Measurements from ENCODE around the gene ZBTB37.
"Not testable (repeated sequence)": the region's sequence is repeated elsewhere in the genome, so short reads cannot be mapped to it uniquely, and the experiment has no call there.

The ZBTB37 gene

GRCh38 chr1:173865468-173866164 lies 2.6 kb upstream of the ZBTB37 start:
- no peak for DNase-seq (ENCODE audit: low read depth in 2 of 2)

DNA sequence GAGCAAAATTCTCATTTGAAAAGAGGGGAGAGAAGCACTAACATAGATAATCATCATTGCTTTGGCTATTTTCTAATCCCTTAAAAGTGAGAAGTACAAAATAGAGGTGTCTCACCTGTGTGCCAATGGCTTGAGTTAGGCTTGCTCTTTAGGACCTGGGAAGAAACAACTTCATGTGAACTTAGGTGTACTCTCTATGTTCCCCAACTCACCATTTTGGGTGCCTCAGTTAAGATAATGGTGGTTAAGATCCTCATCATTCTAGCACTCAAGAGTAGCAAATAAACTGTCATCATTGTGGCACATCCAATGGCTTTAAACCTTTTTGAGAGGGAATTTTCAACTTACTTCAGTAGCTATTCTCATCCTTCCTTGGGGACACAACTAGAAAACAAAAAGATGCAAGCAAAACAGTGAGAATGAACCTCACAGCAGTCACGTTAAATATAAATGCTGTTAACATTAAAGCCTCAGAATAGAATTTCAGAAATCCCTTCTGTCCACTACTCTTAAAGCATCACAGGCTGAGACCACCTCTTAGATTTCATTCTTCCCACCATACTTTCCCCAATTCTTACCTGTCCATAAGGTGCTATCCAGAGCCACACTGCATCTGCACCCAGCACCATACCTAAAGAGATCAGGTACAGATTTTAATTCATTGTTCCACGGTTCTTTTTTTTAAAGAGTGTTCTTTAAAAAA lies 1.6 kb upstream of the ZBTB37 start:
- DNase-seq (ENCODE audit: low read depth in 2 of 2) = no peak

GRCh38 chr1:173867141-173867752 lies 933 bp upstream of the ZBTB37 start:
- no peak for DNase-seq (ENCODE audit: low read depth in 2 of 2)

- peak; percentile 97 to 100 for DNase-seq (ENCODE audit: low read depth in 2 of 2)
Observed at GRCh38 chr1:173867753-173868265, 371 bp upstream of the ZBTB37 start, which contains the start of gene GAS5. Gene GAS5 (minus strand): TSS chr1:173867989.

GRCh38 chr1:173869021-173869359 lies 810 bp downstream of the ZBTB37 start:
- no peak for DNase-seq (ENCODE audit: low read depth in 2 of 2)

GRCh38 chr1:173870252-173871075 lies 2.3 kb downstream of the ZBTB37 start:
- no peak for DNase-seq (ENCODE audit: low read depth in 2 of 2)

- no peak for DNase-seq (ENCODE audit: low read depth in 2 of 2)
Observed at GRCh38 chr1:173871091-173871490, 2.9 kb downstream of the ZBTB37 start.

GRCh38 chr1:173871500-173871899 lies 3.3 kb downstream of the ZBTB37 start:
- no peak for DNase-seq (ENCODE audit: low read depth in 2 of 2)

GRCh38 chr1:173876732-173877131 lies 8.6 kb downstream of the ZBTB37 start:
- DNase-seq (ENCODE audit: low read depth in 2 of 2) = no peak

GRCh38 chr1:173878251-173878650 lies 10.1 kb downstream of the ZBTB37 start:
- DNase-seq (ENCODE audit: low read depth in 2 of 2) = no peak

- DNase-seq (ENCODE audit: low read depth in 2 of 2) = not testable (repeated sequence)
Observed at GRCh38 chr1:173881117-173881516, 12.9 kb downstream of the ZBTB37 start.

GRCh38 chr1:173884701-173885100 lies 16.5 kb downstream of the ZBTB37 start:
- no peak for DNase-seq (ENCODE audit: low read depth in 2 of 2)

DNA sequence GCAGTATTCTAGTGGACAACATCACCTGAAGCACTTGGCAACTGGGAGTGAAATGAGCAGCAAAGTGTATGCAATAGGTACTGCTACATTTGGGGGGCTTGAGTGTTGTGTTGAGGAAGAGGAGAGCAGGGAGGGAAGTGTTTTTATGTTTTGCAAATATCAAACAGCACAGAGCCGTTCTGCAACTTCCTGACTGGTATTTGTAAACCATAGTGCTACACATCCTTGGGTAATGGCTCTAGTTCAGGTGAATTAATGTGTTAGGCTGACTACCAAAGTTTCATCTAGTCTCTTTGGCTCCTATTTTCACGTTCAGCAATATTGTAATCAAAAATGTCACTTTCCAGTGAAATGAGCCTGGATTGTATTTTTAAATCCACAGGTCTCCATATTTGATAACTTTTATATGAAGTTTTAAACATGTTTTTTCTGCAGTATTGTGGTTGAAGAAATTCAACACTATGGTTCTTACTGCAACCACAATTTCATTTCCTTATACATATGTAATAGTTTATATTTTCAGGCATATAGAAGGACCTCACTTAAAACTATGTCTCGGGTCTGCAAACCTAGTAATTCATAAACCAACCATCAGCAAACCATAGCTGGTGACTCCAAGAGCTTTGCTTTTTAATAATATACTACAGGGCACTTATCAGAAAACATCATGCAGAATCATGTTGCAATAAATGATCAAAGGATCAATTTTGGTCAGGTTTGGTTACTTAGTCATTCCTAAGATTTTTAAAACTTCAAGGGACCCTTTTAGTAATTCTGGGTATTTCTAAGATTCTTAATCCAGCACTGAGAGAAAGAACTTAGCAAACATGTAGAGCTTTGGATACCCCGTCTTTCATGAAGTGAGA lies 18.8 kb downstream of the ZBTB37 start:
- DNase-seq (ENCODE audit: low read depth in 2 of 2) = no peak

DNA sequence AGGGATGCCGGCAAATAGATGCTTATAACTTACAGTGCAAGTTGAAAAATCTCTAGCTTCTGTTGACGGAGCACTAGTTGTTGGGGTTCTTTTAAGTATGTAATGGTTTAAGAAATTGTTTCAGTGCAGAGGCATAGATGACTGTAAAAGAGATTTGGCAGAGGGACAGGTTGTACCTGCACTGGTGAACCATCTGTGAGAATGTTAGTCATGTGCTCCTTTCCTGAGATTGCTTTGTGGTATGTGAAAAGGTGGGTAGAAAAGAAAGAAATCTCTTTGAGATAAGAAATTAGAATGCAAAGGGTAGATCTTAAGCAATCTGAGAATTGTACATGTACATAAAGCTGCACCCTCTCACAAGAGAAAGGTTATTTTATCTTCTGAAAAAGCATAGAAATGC lies 19.4 kb downstream of the ZBTB37 start:
- no peak for DNase-seq (ENCODE audit: low read depth in 2 of 2)

DNA sequence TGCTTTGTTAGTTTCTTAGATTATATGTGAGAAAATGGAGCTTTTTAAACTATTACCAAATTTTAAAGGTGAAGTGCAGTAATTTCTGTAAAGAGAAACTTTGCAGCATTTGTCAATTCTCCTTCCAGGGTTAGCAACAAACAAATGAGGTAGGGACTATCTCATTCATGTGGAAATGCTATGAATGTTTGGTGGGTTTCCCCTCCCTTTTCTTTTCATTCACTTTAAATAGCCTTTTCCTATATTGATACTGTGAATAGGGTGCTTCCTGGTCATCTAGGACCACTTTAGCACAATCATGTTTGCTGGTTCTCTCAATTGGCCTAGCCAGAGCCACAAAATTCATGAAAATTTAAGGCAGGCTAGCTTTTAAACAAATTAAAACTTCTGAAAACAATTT lies 20.6 kb downstream of the ZBTB37 start:
- DNase-seq (ENCODE audit: low read depth in 2 of 2) = no peak

- no peak for DNase-seq (ENCODE audit: low read depth in 2 of 2)
Observed at GRCh38 chr1:173889885-173890284, 21.7 kb downstream of the ZBTB37 start.

- no peak for DNase-seq (ENCODE audit: low read depth in 2 of 2)
Observed at GRCh38 chr1:173893611-173894010, 25.4 kb downstream of the ZBTB37 start.

DNA sequence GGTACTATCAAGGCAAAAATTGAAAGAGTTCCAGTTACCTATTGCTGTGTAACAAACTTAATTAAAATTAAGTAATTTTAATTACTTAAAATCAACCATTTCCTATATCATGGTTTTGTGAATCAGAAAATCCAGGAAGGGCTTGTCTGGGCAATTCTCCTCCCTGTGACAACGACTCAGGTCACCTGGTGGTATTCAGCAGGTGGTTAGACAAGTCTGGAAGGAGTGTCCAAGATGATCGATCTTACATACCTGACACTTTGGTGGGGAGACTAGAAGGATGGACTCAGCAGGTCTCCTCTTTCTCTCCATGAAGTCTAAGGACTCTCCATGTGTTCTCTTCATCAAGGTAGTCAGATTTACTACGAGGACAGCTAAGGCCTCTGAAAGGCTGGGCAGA lies 26.0 kb downstream of the ZBTB37 start:
- DNase-seq (ENCODE audit: low read depth in 2 of 2) = no peak

DNA sequence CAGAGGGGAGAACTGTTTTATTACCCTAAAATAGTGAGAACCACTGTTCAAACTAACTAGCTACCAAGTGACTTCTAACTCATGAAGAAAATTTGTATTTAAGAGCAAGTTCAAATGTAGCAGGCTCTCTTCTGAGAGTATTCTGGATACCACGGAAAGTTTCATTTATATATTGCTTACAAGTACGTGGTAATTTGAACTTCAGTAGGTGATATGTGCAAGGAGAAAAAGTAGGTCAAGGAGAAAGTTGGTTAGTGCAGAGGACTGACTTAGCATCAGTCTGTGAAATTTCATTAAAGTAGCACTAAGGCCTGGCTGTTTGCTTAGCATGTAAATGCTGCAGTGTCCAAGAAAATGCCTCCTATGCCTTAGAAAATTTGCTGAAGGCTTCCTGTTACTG lies 32.2 kb downstream of the ZBTB37 start:
- no peak for DNase-seq (ENCODE audit: low read depth in 2 of 2)

GRCh38 chr1:173900992-173901391 lies 32.8 kb downstream of the ZBTB37 start:
- DNase-seq (ENCODE audit: low read depth in 2 of 2) = no peak

Data from stimulated activated CD8-positive, alpha-beta memory T cell treated with anti-CD3 and anti-CD28 coated beads, Interleukin-15, amount 100 ng/mL, for 4 hours (primary cell).